Measurements from ENCODE around the gene RAC3. TPM values are rescaled to one million over a fixed set of nuclear protein-coding genes. Genes with fewer than 3 reads are reported as not detected.
A peak's percentile ranks its signal among the peaks of the same experiment; 100 is the strongest.

The RAC3 gene
- total and polyA plus RNA-seq, 8 donors: 0.97 to 12.6 (median 2.5) TPM

DNA sequence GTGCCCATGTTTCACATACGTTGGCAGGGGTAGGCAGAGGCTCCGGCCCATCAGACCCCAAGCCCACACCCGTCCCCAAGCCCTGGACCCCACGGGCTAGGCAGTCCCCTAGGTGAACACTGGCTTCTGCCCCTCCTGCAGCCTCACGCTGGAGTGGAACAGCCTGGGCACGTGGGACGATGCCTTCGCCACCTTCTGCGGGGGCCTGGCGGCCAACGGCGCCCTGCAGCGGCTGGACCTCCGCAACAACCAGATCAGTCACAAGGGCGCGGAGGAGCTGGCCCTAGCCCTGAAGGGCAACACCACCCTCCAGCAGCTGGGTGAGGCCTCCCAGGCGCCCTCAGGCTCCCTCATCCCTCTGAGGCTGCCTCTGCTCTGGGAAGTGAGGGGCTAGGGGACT is 6.6 kb upstream of the RAC3 start:
- intact Hi-C loops (cut with DNase I): loop anchor here (5.0 to 10.0 kb wide), 2 partner anchors 130 to 132 kb away; no protein-coding TSS in a partner anchor
- FAIRE-seq: no peak
- TF ChIP-seq, protein P1, sequence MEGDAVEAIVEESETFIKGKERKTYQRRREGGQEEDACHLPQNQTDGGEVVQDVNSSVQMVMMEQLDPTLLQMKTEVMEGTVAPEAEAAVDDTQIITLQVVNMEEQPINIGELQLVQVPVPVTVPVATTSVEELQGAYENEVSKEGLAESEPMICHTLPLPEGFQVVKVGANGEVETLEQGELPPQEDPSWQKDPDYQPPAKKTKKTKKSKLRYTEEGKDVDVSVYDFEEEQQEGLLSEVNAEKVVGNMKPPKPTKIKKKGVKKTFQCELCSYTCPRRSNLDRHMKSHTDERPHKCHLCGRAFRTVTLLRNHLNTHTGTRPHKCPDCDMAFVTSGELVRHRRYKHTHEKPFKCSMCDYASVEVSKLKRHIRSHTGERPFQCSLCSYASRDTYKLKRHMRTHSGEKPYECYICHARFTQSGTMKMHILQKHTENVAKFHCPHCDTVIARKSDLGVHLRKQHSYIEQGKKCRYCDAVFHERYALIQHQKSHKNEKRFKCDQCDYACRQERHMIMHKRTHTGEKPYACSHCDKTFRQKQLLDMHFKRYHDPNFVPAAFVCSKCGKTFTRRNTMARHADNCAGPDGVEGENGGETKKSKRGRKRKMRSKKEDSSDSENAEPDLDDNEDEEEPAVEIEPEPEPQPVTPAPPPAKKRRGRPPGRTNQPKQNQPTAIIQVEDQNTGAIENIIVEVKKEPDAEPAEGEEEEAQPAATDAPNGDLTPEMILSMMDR (IDR thresholded peaks at IDR 0.05): no peak
- no peaks in the 10 kb centered on the region for H3K36me3 ChIP-seq
- peak in 1 of 6 donors; percentile 38 for DNase-seq
- no peak overlapping the region for H3K27ac ChIP-seq
- H3K27me3 ChIP-seq: no peaks in the 10 kb centered on the region
- no peak for ATAC-seq
- 94 to 98% methylated on average over 17 of the region's 17 CpGs for WGBS, 2 donors
- no peak overlapping the region for H3K4me3 ChIP-seq
- H3K9me3 ChIP-seq: no peaks in the 10 kb centered on the region
- peaks cover 9 to 14% (median 11%) of the 10 kb centered on the region in 3 donors for H3K4me1 ChIP-seq

DNA sequence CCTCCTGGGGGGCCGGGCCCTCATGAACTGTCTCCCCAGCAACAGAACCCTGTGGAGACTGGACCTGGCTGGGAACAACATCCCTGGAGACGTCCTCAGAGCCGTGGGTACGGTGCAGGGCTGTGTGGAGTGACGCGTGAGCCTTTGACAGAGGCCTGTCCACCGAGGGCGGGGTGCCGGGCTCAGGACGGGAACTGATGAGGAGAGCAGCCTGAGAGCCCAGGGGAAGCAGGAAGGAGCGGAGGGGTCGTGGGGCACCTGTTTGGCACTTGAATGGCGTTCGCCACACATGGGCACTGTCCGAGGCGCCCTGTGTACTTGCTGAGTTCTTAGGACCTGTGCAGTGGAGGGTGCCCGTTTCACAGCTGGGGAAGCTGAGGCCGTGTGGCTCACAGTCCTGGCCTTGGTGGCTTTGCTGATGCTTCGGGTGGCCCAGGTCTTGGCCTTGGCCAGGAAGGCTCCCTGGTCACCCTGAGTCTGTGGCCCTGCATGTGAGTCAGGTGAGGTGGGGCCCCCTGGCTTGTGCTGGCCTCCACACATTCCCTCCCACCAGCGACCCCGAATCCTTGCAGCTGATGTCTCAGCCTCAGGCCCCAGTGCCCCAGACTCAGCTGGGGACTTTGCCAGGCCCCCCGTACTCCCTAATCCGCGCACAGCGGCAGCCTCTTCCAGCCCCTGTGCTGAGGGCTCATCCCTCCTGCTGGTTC is 5.9 kb upstream of the RAC3 start:
- Histone ChIP-seq H3K27ac (no peak overlapping the region), H3K36me3 (no peaks in the 10 kb centered on the region), H3K27me3 (no peaks in the 10 kb centered on the region), H3K9me3 (no peaks in the 10 kb centered on the region), H3K4me3 (no peak overlapping the region), H3K4me1 (peaks cover 9 to 14% (median 11%) of the 10 kb centered on the region in 3 donors)
- WGBS, 2 donors: 91 to 94% methylated on average over 24 to 25 of the region's 25 CpGs
- ATAC-seq: no peak
- TF ChIP-seq, protein P1 (IDR thresholded peaks at IDR 0.05): no peak
- intact Hi-C loops (cut with DNase I): loop anchor here (5.0 to 10.0 kb wide), 2 partner anchors 129 to 132 kb away; no protein-coding TSS in a partner anchor
- no peak for FAIRE-seq
- no peak for DNase-seq

DNA sequence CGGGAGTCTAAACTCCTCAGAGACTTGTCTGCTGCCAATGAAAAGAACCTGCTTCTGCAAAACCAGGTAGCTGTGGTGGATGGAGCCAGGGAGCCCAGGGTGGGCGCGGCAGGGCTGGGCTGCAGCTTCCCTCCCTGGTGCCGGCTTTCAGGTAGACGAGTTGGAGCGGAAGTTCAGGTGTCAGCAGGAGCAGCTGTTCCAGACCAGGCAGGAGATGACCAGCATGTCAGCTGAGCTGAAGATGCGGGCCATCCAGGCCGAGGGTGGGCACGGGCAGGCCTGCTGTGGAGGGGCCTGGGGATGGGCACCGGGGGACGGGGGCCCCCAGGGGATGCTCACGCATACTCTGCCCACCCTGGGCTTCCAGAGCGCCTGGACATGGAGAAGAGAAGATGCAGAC is 3.2 kb upstream of the RAC3 start:
- WGBS, 2 donors: 93 to 96% methylated on average over 13 of the region's 13 CpGs
- Histone ChIP-seq H3K9me3 (no peaks in the 10 kb centered on the region), H3K4me1 (peaks cover 4 to 13% (median 11%) of the 10 kb centered on the region in 3 donors), H3K4me3 (no peak overlapping the region), H3K36me3 (no peaks in the 10 kb centered on the region), H3K27me3 (no peaks in the 10 kb centered on the region), H3K27ac (no peak overlapping the region)
- intact Hi-C loops (cut with DNase I): loop anchor here (5.0 to 10.0 kb wide), 2 partner anchors 127 to 129 kb away; no protein-coding TSS in a partner anchor
- FAIRE-seq (no peak), ATAC-seq (no peak), DNase-seq (no peak)
- TF ChIP-seq, protein P1 (IDR thresholded peaks at IDR 0.05): no peak

DNA sequence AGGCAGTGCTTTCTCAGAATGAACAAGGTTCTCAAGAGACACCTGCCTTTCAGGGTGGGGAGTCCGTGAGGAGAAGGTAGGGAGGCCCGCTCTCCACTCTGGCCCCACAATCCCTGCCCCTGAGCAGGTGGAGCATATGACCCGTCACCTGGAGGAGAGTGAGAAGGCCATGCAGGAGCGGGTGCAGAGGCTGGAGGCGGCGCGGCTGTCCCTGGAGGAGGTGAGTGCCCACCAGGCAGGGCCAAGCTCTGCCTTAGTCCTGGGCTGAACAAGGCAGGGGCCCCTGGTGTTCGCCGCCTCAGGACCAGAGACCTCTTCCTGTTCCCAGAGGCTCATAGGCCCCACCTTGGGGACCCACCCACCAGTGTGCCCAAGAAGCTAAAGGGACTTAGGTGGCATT is 2.5 kb upstream of the RAC3 start:
- TF ChIP-seq, protein P1 (IDR thresholded peaks at IDR 0.05): no peak
- ATAC-seq (no peak), FAIRE-seq (no peak), DNase-seq (no peak)
- Histone ChIP-seq H3K4me1 (peaks cover 4 to 8% (median 7%) of the 10 kb centered on the region in 3 donors), H3K27ac (no peak overlapping the region), H3K9me3 (no peaks in the 10 kb centered on the region), H3K27me3 (no peaks in the 10 kb centered on the region), H3K4me3 (no peak overlapping the region), H3K36me3 (no peaks in the 10 kb centered on the region)
- intact Hi-C loops (cut with DNase I): loop anchor here (5.0 to 10.0 kb wide), 2 partner anchors 126 to 128 kb away; no protein-coding TSS in a partner anchor
- 96 to 98% methylated on average over 9 of the region's 9 CpGs for whole genome bisulfite sequencing, 2 donors

DNA sequence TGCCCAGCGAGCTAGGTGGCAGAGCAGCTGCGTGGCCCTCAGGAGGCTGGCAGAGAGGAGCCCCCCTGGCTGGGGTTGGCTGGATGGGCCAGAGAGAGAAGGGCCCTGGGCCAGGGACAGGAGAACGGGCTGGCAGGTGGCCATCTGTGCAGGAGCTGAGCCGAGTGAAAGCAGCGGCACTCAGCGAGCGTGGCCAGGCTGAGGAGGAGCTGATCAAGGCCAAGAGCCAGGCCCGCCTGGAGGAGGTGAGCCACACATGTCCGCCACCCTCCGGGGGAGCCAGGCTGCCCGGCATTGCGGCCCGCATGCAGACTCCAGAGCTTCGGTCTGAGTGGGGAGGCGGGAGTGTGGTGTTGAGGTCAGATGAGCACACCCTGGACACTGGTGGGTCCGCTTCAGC is 2.1 kb upstream of the RAC3 start:
- intact Hi-C loops (cut with DNase I): loop anchor here (5.0 to 10.0 kb wide), 2 partner anchors 125 to 128 kb away; no protein-coding TSS in a partner anchor
- H3K36me3 ChIP-seq: no peaks in the 10 kb centered on the region
- 93 to 94% methylated on average over 15 to 16 of the region's 16 CpGs for WGBS, 2 donors
- TF ChIP-seq, protein P1 (IDR thresholded peaks at IDR 0.05): no peak
- peaks cover 4 to 5% (median 4%) of the 10 kb centered on the region in 3 donors for H3K4me1 ChIP-seq
- FAIRE-seq (no peak), ATAC-seq (no peak), DNase-seq (peak in 1 of 6 donors; percentile 65)
- H3K9me3 ChIP-seq: no peaks in the 10 kb centered on the region
- no peaks in the 10 kb centered on the region for H3K27me3 ChIP-seq
- H3K27ac ChIP-seq: no peak overlapping the region
- H3K4me3 ChIP-seq: no peak overlapping the region

Measured in pancreas (tissue), 10 donors.